Right lung (tissue), 5 donors: ENCODE data around the gene CTNNA3. TPM values are rescaled to one million over a fixed set of nuclear protein-coding genes. Genes with fewer than 3 reads are reported as not detected.

Source experiments
- DNase-seq, 2 donors: peaks; one replicate each; pipeline ENCODE4 v3.0.0-alpha.2; 2013
- polyA plus RNA-seq, 5 donors: library from polyadenylated mRNA; unstranded; fragments of 120-200 nt; gene quantifications; one replicate each; pipeline versions ENCODE4 v1.2.1 to v1.2.3, GENCODE V29; 2013; ENCODE audit warnings: inconsistent platforms in 1 of 5, low replicate concordance in 1 of 5; ENCODE audit not compliant: insufficient read length in 5 of 5, insufficient read depth in 1 of 5

CTNNA3 gene
- polyA plus RNA-seq, 5 donors, result 4.4 to 9.5 (median 5.2) TPM

- no peak for DNase-seq
Measured at GRCh38 chr10:66931949-66932343, 764.0 kb downstream of the CTNNA3 start.

DNA sequence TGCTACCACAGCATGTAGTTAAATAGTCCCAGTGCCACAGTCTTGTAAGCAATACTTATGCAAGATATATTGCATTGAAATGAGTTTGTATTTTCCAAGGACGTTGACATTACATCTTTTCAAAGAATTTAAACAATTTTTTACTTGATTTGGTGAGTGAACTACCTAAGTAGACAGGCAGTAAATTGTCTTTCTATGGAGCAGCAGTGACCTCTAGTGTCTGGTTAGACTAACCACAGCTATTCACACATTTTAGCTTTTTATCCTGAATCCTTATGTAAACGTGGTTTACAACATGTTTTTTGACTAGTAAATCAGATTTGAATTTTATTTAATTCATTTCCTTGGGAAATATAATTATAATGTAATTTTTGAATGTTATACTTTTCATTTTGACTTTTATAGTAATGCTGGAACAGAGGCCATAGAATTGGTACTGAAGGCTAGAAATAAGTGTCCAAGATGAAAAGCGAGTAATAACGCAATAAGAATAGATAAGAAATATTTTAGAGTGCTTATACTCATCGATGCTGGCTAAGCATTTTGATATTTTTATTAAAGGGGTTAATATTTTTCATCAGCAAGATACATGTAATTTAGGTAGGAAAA lies 764.6 kb downstream of the CTNNA3 start:
- DNase-seq, result peak; percentile 56 to 74

GRCh38 chr10:66929375-66929774 lies 766.6 kb downstream of the CTNNA3 start:
- no peak for DNase-seq

DNA sequence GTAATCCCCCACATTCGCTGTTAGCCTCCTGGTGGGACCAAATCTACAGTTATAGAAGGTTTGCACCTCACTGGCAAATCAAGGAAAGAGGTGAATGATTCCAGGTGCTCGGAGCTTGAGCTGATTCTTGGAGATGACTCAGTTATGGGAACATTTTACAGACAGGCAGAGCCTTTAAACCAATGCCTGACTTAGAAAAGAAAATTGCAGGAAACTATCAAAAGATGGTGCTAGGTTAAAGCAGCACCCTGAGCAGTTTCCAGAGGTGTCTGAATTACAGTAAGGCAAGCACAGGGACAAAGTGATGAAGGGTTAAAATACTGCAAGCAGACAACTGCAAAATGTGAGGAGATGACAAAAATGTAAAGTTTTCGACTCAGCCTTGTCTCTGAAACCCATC lies 767.2 kb downstream of the CTNNA3 start:
- DNase-seq, result no peak

DNA sequence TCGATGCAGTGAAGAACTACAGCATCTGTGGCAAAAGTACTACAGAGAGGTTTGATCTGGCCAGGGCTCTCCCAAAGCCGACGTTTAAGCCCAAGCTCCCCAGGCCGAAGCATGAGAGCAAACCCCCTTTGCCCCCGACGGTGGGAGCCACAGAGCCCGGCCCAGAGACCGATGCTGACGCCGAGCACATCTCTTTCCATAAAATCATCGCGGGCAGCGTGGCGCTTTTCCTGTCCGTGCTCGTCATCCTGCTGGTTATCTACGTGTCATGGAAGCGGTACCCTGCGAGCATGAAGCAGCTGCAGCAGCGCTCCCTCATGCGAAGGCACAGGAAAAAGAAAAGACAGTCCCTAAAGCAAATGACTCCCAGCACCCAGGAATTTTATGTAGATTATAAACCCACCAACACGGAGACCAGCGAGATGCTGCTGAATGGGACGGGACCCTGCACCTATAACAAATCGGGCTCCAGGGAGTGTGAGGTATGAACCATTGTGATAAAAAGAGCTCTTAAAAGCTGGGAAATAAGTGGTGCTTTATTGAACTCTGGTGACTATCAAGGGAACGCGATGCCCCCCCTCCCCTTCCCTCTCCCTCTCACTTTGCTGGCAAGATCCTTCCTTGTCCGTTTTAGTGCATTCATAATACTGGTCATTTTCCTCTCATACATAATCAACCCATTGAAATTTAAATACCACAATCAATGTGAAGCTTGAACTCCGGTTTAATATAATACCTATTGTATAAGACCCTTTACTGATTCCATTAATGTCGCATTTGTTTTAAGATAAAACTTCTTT lies 767.8 kb downstream of the CTNNA3 start:
- peak in 1 of 2 donors; percentile 39 for DNase-seq

DNA sequence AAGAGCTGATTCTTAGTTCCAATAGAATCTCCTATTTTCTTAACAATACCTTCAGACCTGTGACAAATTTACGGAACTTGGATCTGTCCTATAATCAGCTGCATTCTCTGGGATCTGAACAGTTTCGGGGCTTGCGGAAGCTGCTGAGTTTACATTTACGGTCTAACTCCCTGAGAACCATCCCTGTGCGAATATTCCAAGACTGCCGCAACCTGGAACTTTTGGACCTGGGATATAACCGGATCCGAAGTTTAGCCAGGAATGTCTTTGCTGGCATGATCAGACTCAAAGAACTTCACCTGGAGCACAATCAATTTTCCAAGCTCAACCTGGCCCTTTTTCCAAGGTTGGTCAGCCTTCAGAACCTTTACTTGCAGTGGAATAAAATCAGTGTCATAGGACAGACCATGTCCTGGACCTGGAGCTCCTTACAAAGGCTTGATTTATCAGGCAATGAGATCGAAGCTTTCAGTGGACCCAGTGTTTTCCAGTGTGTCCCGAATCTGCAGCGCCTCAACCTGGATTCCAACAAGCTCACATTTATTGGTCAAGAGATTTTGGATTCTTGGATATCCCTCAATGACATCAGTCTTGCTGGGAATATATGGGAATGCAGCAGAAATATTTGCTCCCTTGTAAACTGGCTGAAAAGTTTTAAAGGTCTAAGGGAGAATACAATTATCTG lies 768.6 kb downstream of the CTNNA3 start:
- no peak for DNase-seq

DNA sequence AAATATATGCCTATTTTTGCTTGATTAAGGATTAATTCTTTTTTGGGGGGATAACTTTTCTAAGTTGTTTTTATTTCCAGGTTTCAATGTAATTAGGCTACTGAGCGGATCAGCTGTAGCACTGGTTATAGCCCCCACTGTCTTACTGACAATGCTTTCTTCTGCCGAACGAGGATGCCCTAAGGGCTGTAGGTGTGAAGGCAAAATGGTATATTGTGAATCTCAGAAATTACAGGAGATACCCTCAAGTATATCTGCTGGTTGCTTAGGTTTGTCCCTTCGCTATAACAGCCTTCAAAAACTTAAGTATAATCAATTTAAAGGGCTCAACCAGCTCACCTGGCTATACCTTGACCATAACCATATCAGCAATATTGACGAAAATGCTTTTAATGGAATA lies 769.2 kb downstream of the CTNNA3 start:
- no peak for DNase-seq

DNA sequence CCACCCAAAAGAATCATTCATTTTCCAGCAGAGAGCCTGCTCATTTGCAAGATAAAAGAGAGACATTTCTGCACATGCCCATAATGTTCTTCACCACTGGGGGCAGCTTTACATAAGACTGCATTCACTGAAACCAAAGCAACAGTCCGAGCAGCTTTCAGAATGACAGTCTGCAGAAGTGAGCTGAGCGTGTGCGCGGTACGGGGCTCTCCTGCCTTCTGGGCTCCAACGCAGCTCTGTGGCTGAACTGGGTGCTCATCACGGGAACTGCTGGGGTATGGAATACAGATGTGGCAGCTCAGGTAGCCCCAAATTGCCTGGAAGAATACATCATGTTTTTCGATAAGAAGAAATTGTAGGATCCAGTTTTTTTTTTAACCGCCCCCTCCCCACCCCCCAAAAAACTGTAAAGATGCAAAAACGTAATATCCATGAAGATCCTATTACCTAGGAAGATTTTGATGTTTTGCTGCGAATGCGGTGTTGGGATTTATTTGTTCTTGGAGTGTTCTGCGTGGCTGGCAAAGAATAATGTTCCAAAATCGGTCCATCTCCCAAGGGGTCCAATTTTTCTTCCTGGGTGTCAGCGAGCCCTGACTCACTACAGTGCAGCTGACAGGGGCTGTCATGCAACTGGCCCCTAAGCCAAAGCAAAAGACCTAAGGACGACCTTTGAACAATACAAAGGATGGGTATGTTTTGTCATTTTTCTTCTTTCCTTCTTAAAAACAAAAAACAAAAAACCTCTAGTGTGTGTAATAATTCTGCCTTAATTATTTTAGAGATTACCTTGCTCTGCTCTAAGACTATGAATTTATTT lies 769.9 kb downstream of the CTNNA3 start, which contains the start of gene LRRTM3:
Gene LRRTM3, plus strand, starts transcription at position 141 of the 820 bp plus-strand sequence.
- peak; percentile 51 to 63 for DNase-seq

- no peak for DNase-seq
Measured at GRCh38 chr10:66925373-66925772, 770.6 kb downstream of the CTNNA3 start.

DNA sequence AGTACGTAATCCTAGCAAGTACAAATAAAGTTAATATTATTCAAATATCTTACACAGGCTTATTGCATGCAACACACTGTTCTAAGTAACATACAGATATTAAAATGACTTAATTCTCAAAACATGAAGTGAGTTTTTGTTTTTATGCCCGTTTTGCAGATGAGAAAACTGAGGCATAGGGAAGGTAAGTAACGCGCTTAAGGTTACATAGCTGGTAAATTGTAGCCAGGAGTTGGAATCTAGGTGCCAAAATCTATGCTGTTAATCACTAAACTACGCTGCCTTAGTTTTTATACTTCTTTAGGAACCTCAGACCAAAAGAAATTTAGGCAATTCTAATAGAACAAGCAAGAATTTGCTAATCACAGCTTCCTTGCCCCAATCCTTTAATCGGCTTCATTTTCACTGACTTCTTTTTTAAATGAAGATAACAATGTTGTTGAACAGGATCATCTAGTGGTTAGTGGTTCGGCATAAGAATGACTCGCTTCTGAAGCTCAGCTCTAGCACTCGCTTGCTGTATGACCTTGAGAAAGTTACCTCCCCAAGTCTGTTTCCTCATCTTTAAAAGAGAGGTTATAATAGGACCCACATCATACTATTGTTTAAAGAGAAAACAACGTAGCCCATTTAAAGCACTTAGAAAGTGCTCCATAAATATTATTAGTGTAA lies 771.2 kb downstream of the CTNNA3 start:
- no peak for DNase-seq

DNA sequence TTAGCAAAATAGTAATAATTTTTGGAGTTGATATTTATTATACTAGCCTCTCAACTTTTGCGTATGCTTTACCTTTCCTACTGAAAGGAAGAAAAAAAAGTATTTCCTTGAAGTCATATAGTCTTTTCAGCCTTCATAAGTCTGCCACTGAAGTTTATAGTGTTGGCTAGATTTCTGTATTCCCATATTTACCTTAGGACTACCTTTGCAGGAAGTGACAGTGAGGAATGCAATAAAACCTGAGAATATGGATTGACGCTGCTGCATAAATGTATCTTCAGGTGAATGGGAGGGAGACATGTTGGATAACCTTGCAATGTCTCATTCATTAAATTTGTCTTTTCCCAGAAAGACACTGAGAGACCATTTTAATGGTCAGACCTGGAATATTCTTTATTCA lies 776.7 kb downstream of the CTNNA3 start:
- DNase-seq, result no peak

GRCh38 chr10:66917104-66917503 lies 778.9 kb downstream of the CTNNA3 start:
- DNase-seq, result no peak

- no peak for DNase-seq
Measured at GRCh38 chr10:66916030-66916429, 780.0 kb downstream of the CTNNA3 start.

GRCh38 chr10:66910671-66911070 lies 785.3 kb downstream of the CTNNA3 start:
- DNase-seq, result no peak

- DNase-seq, result no peak
Measured at GRCh38 chr10:66892871-66893270, 803.1 kb downstream of the CTNNA3 start.

DNA sequence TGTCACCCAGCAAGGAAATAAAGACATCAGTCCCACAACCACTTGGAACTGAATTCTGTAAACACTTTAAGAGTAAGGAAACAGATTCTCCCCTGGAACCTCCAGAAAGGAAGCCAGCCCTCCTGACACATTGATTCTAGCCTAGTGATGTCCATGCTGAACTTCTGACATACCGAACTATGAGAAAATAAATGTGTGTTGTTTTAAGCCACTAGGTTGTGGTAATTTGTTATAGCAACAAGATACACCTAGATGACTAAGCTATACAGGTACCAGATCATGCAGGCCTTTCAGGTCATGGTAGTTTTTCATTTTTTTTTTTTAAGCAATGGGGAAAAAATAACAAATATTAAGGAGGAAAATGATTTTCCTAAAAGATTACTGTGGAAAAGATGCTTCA lies 807.8 kb downstream of the CTNNA3 start:
- no peak for DNase-seq

DNA sequence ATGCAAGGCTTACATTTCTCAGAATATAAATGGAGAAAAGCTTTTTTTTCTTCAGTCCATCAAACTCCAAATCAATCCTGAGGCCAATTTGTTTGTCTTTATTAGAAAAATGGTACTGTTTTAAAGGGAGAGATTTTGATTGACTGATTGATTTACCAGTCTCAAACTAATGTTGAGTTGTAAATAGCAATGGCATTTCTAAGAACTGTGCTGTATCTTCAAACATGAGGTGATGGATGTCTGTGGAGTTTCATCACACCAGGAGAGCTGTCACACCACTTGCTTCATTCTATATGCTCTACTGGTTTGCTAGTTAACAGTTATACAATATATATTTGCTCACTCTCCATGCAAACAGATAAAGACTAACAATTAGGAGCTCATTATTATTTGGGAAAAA lies 809.1 kb downstream of the CTNNA3 start:
- DNase-seq, result no peak

- DNase-seq, result no peak
Measured at GRCh38 chr10:66882271-66882670, 813.7 kb downstream of the CTNNA3 start.

- DNase-seq, result no peak
Measured at GRCh38 chr10:66881814-66882213, 814.2 kb downstream of the CTNNA3 start.

- DNase-seq, result peak in 1 of 2 donors; percentile 6
Measured at GRCh38 chr10:66880826-66881225, 815.2 kb downstream of the CTNNA3 start.

DNA sequence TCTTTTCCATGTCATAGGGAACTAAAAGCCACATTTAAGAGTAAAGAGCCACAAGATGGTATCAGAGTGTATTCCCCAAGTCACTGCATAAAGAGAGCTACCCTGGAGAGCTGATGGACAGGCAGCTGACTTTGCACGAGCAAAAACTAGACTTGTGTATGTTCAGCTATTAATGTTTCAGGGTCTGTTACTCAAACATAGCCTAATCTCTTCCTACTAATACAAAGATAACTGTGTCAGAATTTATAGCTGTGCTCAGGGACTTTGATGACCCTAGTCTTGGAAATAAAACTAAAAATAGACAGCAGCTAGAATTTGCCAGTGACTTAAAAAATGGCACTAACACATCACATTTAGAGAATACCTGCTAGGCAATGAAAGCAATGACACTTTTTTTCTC lies 815.7 kb downstream of the CTNNA3 start:
- no peak for DNase-seq
